Endothelial cell of umbilical vein (primary cell): Measurements from ENCODE around the gene CCDC30. TPM values are rescaled to one million over a fixed set of nuclear protein-coding genes. Genes with fewer than 3 reads are reported as not detected.

Experiments
- BruUV-seq: library from RNA; stranded (reverse); fragments of 400-500 nt; replicated peaks from 2 replicates; lab custom pipeline; 2021; lab: Mats Ljungman, UMichigan
- CTCF ChIA-PET: fragments of 300-600, 350-600 bp; sonication (Branson Sonifier 250); formaldehyde crosslinking; loops from one replicate; lab custom pipeline; 2021; ENCODE audit warnings: antibody characterized with exemption, inconsistent platforms; lab: Charles Lee
- POLR2A ChIA-PET: fragments of 300-600, 350-600 bp; sonication (Branson Sonifier 250); formaldehyde crosslinking; loops from one replicate; lab custom pipeline; 2021; ENCODE audit warnings: antibody characterized with exemption, inconsistent platforms; lab: Charles Lee
- DNase-seq: peaks from one replicate; pipeline ENCODE4 v3.0.0-alpha.2; 2011; ENCODE audit warnings: low read depth, low spot score
- FAIRE-seq: peaks from 2 replicates; lab custom pipeline; 2011; peaks lifted over from hg19 to GRCh38; lab: Jason Lieb, UNC
- H2AFZ ChIP-seq: 2 replicates; pipeline ENCODE4 v1.6.0; 2012; ENCODE audit warnings: low read depth, low read length, control low read depth, inconsistent platforms
- H3K27ac ChIP-seq: 2 replicates; pipeline ENCODE4 v1.5.1; 2011; ENCODE audit warnings: low read depth, mild to moderate bottlenecking, control low read depth, low read length, moderate library complexity; ENCODE audit not compliant: insufficient read depth
- H3K27me3 ChIP-seq, 2 experiments: 2 replicates each; pipeline versions ENCODE4 v1.6.0 to v1.6.1; 2011; ENCODE audit warnings: low read length in 2 of 2, mixed read lengths in 1 of 2; ENCODE audit not compliant: control insufficient read depth in 2 of 2, insufficient read depth in 2 of 2
- H3K36me3 ChIP-seq, 2 experiments: 2 replicates in 1 of 2; 3 replicates in 1 of 2; pipeline ENCODE4 v1.5.1; 2011; ENCODE audit warnings: low read length in 2 of 2, mild to moderate bottlenecking in 1 of 2, moderate library complexity in 1 of 2; ENCODE audit not compliant: control insufficient read depth in 2 of 2, insufficient read depth in 2 of 2; ENCODE audit errors: extremely low read depth in 1 of 2
- H3K4me1 ChIP-seq: 3 replicates; pipeline ENCODE4 v1.5.1; 2011; ENCODE audit warnings: mild to moderate bottlenecking, low read length; ENCODE audit not compliant: control insufficient read depth, insufficient read depth; ENCODE audit errors: extremely low read depth
- H3K4me2 ChIP-seq: 2 replicates; pipeline ENCODE4 v1.6.1; 2011; ENCODE audit warnings: low read length, control low read depth, mixed read lengths; ENCODE audit not compliant: insufficient read depth
- H3K4me3 ChIP-seq, 3 experiments: fragments of 200-600 bp in 1 of 3; sonication (generic), shearing (Covaris generic) in 1 of 3; replicated peaks in 1 of 3; 2 replicates each; pipeline ENCODE4 v1.5.1; 2011 to 2016; ENCODE audit warnings: control low read depth in 3 of 3, low read length in 3 of 3, mild to moderate bottlenecking in 2 of 3, inconsistent platforms in 1 of 3, low read depth in 1 of 3, moderate library complexity in 1 of 3; ENCODE audit not compliant: insufficient read depth in 1 of 3
- H3K79me2 ChIP-seq: 2 replicates; pipeline ENCODE4 v1.6.0; 2012; ENCODE audit warnings: low read length, inconsistent platforms; ENCODE audit not compliant: control insufficient read depth, insufficient read depth
- H3K9ac ChIP-seq: replicated peaks from 2 replicates; pipeline ENCODE3; 2011; ENCODE audit warnings: low read length, control low read depth; ENCODE audit not compliant: insufficient read depth; ENCODE audit errors: extremely low read depth
- H3K9me1 ChIP-seq: replicated peaks from 3 replicates; pipeline ENCODE4 v1.6.0; 2011; ENCODE audit warnings: mild to moderate bottlenecking, low read length; ENCODE audit not compliant: control insufficient read depth, insufficient read depth; ENCODE audit errors: extremely low read depth
- H3K9me3 ChIP-seq: replicated peaks from 2 replicates; pipeline ENCODE4 v1.5.1; 2012; ENCODE audit warnings: low read length, inconsistent platforms; ENCODE audit not compliant: control insufficient read depth, insufficient read depth
- H4K20me1 ChIP-seq: replicated peaks from 2 replicates; pipeline ENCODE3; 2011; ENCODE audit warnings: mild to moderate bottlenecking, low read length; ENCODE audit not compliant: control insufficient read depth, insufficient read depth; ENCODE audit errors: extremely low read depth
- CTCF ChIP-seq, 2 donors: IDR thresholded peaks; 1 replicate in 1 of 2; 2 replicates in 1 of 2; pipeline ENCODE4 v1.5.1; 2011; ENCODE audit warnings: low read length in 2 of 2, mild to moderate bottlenecking in 2 of 2, moderate library complexity in 2 of 2, control low read depth in 1 of 2, inconsistent platforms in 1 of 2, low read depth in 1 of 2; ENCODE audit not compliant: insufficient read depth in 1 of 2; ENCODE audit errors: extremely low read depth in 1 of 2
- EZH2 ChIP-seq: IDR thresholded peaks from 2 replicates; pipeline ENCODE4 v1.6.1; 2012; ENCODE audit warnings: borderline replicate concordance, low read depth, mild to moderate bottlenecking, moderate library complexity, low read length, inconsistent platforms; ENCODE audit not compliant: severe bottlenecking
- FOS ChIP-seq: IDR thresholded peaks from 2 replicates; pipeline ENCODE4 v1.6.1; 2011; ENCODE audit warnings: mild to moderate bottlenecking, low read length, moderate library complexity, borderline replicate concordance; ENCODE audit not compliant: insufficient read depth
- GATA2 ChIP-seq: IDR thresholded peaks from 2 replicates; pipeline ENCODE4 v1.7.0; 2011; ENCODE audit warnings: low read depth, mild to moderate bottlenecking, moderate library complexity, mixed read lengths, low read length; ENCODE audit not compliant: insufficient read length, insufficient read depth
- JUN ChIP-seq: IDR thresholded peaks from 2 replicates; pipeline ENCODE4 v1.6.1; 2011; ENCODE audit warnings: borderline replicate concordance, low read depth; ENCODE audit not compliant: insufficient read length, insufficient read depth
- MAX ChIP-seq: IDR thresholded peaks from 2 replicates; pipeline ENCODE4 v1.6.1; 2011; ENCODE audit not compliant: insufficient read depth, insufficient read length
- MYC ChIP-seq: IDR thresholded peaks from one replicate; pipeline ENCODE4 v1.6.1; 2011; ENCODE audit warnings: mild to moderate bottlenecking, low read depth, low read length
- POLR2A ChIP-seq: IDR thresholded peaks from 2 replicates; pipeline ENCODE4 v1.6.1; 2012; ENCODE audit warnings: low read depth, mild to moderate bottlenecking, control low read depth, low read length
- POLR2AphosphoS5 ChIP-seq: IDR thresholded peaks from 2 replicates; pipeline ENCODE4 v1.6.1; 2012; ENCODE audit warnings: low read depth, mild to moderate bottlenecking, control low read depth, low read length, moderate library complexity; ENCODE audit not compliant: insufficient read depth
- dilution Hi-C: fragments of 300-500 bp; cut with MboI; formaldehyde crosslinking; loops from one replicate; pipeline ENCODE4 v1.15.0; 2019; ENCODE audit warnings: low sequenced_read_pairs; ENCODE audit not compliant: extremely low pct_ligation_motif_present
- intact Hi-C: fragments of 100-400 bp; cut with micrococcal nuclease; formaldehyde crosslinking; loops from one replicate; pipeline ENCODE4 v1.10.0; 2022
- polyA plus RNA-seq, 4 experiments: library from polyadenylated mRNA; depleted of rRNA in 3 of 4; stranded (reverse) in 3 of 4; unstranded in 1 of 4; fragments of >200 nt; gene quantifications; 2 replicates each; pipeline versions ENCODE4 v1.2.1 to v1.2.3, GENCODE V29; 2011 to 2012; ENCODE audit warnings: missing spikeins in 1 of 4
- total RNA-seq: library from RNA; stranded (reverse); gene quantifications from 2 replicates; pipeline ENCODE4 v1.2.3, GENCODE V29; 2021

The CCDC30 gene
- total and polyA plus RNA-seq, 2 donors (not counting 3 experiments of a cell fraction or from before 2014, with no cell fraction given), result 0.19 to 2.9 TPM

GRCh38 chr1:42420121-42420520 is 43.0 kb upstream of the CCDC30 start:
- H3K9ac ChIP-seq, result no peak overlapping the region
- no peaks in the 10 kb centered on the region for H4K20me1 ChIP-seq
- no peak overlapping the region for H3K4me3 ChIP-seq
- BruUV-seq, result no TSS peak
- intact Hi-C loops, result no loop called here
- no peak overlapping the region for H3K4me2 ChIP-seq
- no peaks in the 10 kb centered on the region for H3K79me2 ChIP-seq
- no peak overlapping the region for H3K27ac ChIP-seq
- DNase-seq, result no peak
- CTCF ChIA-PET, result interaction anchor here (1.3 kb wide), 1 partner anchor 9 kb away, joined by 4 read pairs; no protein-coding TSS in a partner anchor
- peaks cover 8 to 13% of the 10 kb centered on the region in 2 experiments for H3K27me3 ChIP-seq
- H3K4me1 ChIP-seq, result peaks cover 2% of the 10 kb centered on the region
- FAIRE-seq, result no peak
- TF ChIP-seq POLR2AphosphoS5, result no peak
- no peak for TF ChIP-seq CTCF (IDR thresholded peaks at IDR 0.05; ENCODE audit: extremely low read depth in 1 of 2, insufficient read depth in 1 of 2, low read depth in 1 of 2, low read length in 2 of 2)
- TF ChIP-seq JUN, result no peak
- POLR2A ChIA-PET, result no interaction called here
- H3K36me3 ChIP-seq, result no peaks in the 10 kb centered on the region
- dilution Hi-C loops, result no loop called here
- no peaks in the 10 kb centered on the region for H3K9me3 ChIP-seq
- no peaks in the 10 kb centered on the region for H3K9me1 ChIP-seq
- H2AFZ ChIP-seq, result no peak overlapping the region

GRCh38 chr1:42420911-42421585 is 42.0 kb upstream of the CCDC30 start:
- dilution Hi-C loops, result no loop called here
- Histone ChIP-seq H3K9me3 (no peaks in the 10 kb centered on the region), H3K27me3 (peaks cover 8 to 13% of the 10 kb centered on the region in 2 experiments), H3K4me3 (no peak overlapping the region), H3K79me2 (no peaks in the 10 kb centered on the region), H3K4me1 (peaks cover 2% of the 10 kb centered on the region), H2AFZ (no peak overlapping the region), H3K27ac (no peak overlapping the region), H3K36me3 (no peaks in the 10 kb centered on the region), H3K4me2 (no peak overlapping the region), H4K20me1 (no peaks in the 10 kb centered on the region), H3K9ac (no peak overlapping the region), H3K9me1 (no peaks in the 10 kb centered on the region)
- DNase-seq (peak; percentile 72), FAIRE-seq (no peak)
- ChIA-PET POLR2A (no interaction called here), CTCF (no interaction called here)
- TF ChIP-seq POLR2AphosphoS5, result no peak
- no peak for TF ChIP-seq JUN
- TF ChIP-seq CTCF (IDR thresholded peaks at IDR 0.05; ENCODE audit: extremely low read depth in 1 of 2, insufficient read depth in 1 of 2, low read depth in 1 of 2, low read length in 2 of 2), result no peak
- no peak for TF ChIP-seq FOS
- TF ChIP-seq MAX, result no peak
- TF ChIP-seq POLR2A, result no peak
- TF ChIP-seq EZH2, result no peak
- TF ChIP-seq GATA2, result no peak
- TF ChIP-seq MYC, result no peak
- intact Hi-C loops, result no loop called here
- no TSS peak for BruUV-seq
